ENCODE results near the gene MTARC2.

Gene MTARC2

DNA sequence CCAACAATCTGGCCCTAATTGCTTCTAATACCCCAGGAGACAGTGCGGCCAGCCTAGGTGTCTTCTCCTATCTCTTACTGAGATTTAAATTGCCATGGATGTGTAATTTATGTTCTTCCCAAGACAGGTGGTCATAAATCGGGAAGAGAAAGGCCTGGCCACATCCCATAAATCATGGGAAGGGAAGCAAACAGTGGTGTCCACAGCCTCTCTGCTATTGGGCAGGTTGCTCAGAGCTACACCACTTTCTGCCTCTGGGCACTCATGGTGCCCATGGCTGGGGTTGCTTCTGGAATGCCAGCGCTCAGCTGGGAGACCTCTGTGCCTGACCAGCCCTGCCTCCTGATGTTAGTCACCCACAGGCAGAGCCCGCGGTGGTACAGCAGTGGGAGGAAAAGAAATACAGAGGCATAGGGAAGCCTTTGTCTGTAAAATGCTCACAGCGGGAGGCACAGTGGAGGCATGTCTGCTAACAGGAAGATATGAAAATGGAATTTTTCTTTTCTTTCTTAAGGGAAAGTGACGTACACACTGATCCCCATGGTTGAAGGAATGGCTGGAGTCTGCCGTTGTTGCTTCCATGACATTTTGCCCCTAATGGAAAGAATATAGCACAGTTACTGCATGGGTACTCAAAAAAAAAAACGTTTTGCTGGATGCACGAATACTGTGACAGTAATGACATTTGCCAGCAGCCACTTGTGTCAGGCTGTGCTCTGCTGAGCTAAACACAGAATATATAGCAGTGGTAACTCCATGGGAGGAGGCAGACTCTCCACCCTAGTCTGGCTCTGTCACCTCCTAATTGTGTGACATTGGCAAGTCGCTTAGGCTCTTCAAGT, 60.4 kb downstream of the MTARC2 start:
- Histone ChIP-seq H3K4me3 (ENCODE audit: low read depth in 1 of 2, low read length in 2 of 2) (no peak overlapping the region), H3K36me3 (ENCODE audit: insufficient read depth, low read length) (no peaks in the 10 kb centered on the region)

DNA sequence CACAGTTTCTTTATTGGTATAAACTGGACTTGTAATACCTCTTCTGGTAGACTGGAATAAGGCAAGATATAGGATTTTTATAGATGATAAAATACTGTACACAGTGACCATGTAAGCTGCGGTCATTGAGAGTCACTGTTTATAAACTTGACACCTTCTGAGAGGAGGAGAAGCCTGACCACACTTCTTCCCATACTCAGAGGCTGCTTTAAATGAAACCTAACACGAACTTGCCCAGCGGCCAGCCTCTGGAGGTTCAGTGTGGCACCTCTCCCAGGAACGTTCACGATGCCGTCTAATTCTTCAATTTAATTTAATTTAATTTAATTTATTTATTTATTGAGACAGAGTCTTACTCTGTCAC, 61.0 kb downstream of the MTARC2 start:
- Histone ChIP-seq H3K27ac (ENCODE audit: low read depth, low read length) (peak overlapping the region; percentile 83), H3K4me3 (ENCODE audit: low read depth in 1 of 2, low read length in 2 of 2) (no peak overlapping the region), H3K27me3 (ENCODE audit: control insufficient read depth in 1 of 2, insufficient read depth in 2 of 2, low read length in 2 of 2) (no peaks in the 10 kb centered on the region), H3K9me3 (ENCODE audit: low read length) (no peaks in the 10 kb centered on the region), H3K9ac (ENCODE audit: low read length) (no peak overlapping the region), H3K4me1 (ENCODE audit: insufficient read depth, low read length) (peaks cover 54% of the 10 kb centered on the region), H3K36me3 (ENCODE audit: insufficient read depth, low read length) (no peaks in the 10 kb centered on the region)

More for the DNA sequence above, 60.4 kb downstream of the MTARC2 start:
- Histone ChIP-seq H3K27me3 (ENCODE audit: control insufficient read depth in 1 of 2, insufficient read depth in 2 of 2, low read length in 2 of 2) (no peaks in the 10 kb centered on the region), H3K9ac (ENCODE audit: low read length) (no peak overlapping the region), H3K4me1 (ENCODE audit: insufficient read depth, low read length) (peaks cover 55% of the 10 kb centered on the region), H3K9me3 (ENCODE audit: low read length) (no peaks in the 10 kb centered on the region), H3K27ac (ENCODE audit: low read depth, low read length) (peak overlapping the region; percentile 83)

DNA sequence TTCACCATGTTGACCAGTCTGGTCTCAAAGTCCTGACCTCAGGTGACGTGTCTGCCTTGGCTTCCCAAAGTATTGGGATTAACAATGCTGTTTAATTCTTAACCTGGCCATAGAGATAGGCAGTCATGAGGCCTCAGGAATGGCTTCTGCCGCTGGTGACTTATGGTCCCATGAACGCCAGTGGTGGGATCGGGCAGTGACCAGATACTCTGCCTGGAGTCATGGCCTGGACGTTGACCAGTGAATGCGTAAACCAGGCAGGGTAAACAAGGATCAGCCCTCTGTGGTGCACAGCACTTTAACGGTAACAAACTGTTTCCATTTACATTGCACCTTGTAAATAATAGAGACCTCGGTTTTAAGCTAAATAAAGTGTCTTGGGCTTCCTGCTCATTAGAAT, 61.6 kb downstream of the MTARC2 start:
- H3K27me3 ChIP-seq (ENCODE audit: control insufficient read depth in 1 of 2, insufficient read depth in 2 of 2, low read length in 2 of 2): no peaks in the 10 kb centered on the region
- H3K27ac ChIP-seq (ENCODE audit: low read depth, low read length): peak overlapping the region; percentile 49
- H3K9me3 ChIP-seq (ENCODE audit: low read length): no peaks in the 10 kb centered on the region
- no peaks in the 10 kb centered on the region for H3K36me3 ChIP-seq (ENCODE audit: insufficient read depth, low read length)
- peaks cover 54% of the 10 kb centered on the region for H3K4me1 ChIP-seq (ENCODE audit: insufficient read depth, low read length)
- H3K4me3 ChIP-seq (ENCODE audit: low read depth in 1 of 2, low read length in 2 of 2): no peak overlapping the region
- no peak overlapping the region for H3K9ac ChIP-seq (ENCODE audit: low read length)

DNA sequence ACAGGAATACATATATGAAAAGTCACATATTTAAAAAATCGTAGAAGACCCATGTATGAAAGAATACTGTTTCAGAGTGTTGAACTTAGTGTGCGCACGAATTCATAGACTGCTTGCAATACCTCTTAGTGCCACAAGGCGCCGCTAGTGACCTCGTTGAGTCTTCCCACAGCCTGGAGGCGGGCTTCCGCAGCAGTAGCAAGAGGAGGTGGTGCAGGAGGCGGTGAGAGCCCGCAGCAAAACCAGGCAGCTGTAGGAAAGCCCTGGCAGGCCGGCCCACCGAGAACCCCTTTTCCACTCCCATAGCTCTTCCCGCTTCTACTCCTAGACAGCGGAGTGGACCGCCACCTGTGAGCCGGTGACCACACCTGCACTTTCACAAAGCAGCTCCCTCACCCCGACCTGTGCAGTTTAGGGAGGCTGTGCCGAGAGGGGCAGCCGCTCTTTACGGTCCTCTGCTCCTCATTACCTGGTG, 62.1 kb downstream of the MTARC2 start:
- Histone ChIP-seq H3K27me3 (ENCODE audit: control insufficient read depth in 1 of 2, insufficient read depth in 2 of 2, low read length in 2 of 2) (no peaks in the 10 kb centered on the region), H3K9ac (ENCODE audit: low read length) (no peak overlapping the region), H3K36me3 (ENCODE audit: insufficient read depth, low read length) (no peaks in the 10 kb centered on the region), H3K9me3 (ENCODE audit: low read length) (no peaks in the 10 kb centered on the region), H3K4me1 (ENCODE audit: insufficient read depth, low read length) (peaks cover 57% of the 10 kb centered on the region), H3K4me3 (ENCODE audit: low read depth in 1 of 2, low read length in 2 of 2) (peak overlapping the region in 1 of 2 donors; percentile 46), H3K27ac (ENCODE audit: low read depth, low read length) (peak overlapping the region; percentile 49)

DNA sequence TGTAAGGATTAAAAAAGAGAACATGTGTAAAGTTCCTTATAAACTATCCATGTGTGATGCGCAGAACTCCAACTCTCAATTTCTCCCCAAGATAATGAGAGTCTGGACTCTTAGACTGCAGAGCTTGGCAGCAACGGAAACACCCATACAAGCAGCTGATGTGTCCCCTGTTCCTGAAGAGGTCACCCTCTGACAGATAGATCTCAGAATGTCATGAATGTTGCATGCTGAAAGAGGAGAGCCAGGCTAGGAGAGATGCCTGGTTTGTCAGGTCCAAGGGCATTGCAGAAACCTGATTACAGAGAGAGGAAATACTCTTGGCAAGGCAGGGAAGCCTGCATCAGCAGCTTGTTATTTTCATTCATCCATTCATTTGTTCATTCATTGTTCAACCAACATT, 62.8 kb downstream of the MTARC2 start:
- no peak overlapping the region for H3K27ac ChIP-seq (ENCODE audit: low read depth, low read length)
- no peaks in the 10 kb centered on the region for H3K36me3 ChIP-seq (ENCODE audit: insufficient read depth, low read length)
- no peaks in the 10 kb centered on the region for H3K27me3 ChIP-seq (ENCODE audit: control insufficient read depth in 1 of 2, insufficient read depth in 2 of 2, low read length in 2 of 2)
- peaks cover 65% of the 10 kb centered on the region for H3K4me1 ChIP-seq (ENCODE audit: insufficient read depth, low read length)
- H3K9ac ChIP-seq (ENCODE audit: low read length): no peak overlapping the region
- H3K4me3 ChIP-seq (ENCODE audit: low read depth in 1 of 2, low read length in 2 of 2): peak overlapping the region in 1 of 2 donors; percentile 46
- H3K9me3 ChIP-seq (ENCODE audit: low read length): no peaks in the 10 kb centered on the region

DNA sequence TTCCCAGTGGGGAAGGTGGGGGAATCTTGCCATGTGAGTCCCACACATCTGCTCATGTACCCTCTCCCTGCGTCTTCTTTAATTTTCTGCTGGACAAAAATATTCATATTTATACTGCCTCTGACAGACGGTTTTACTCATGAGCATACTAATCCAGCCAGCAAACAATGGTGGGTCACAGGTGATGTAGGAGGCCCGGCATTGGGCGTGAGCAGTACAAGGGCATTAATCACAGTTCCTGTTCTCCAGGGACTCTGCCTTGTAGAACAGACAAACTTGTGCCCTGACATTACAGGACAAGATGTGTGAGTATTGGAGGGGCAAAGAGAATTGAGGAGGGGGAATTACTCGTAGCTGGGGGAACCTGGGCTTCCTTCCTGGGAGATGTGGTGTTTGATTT, 63.6 kb downstream of the MTARC2 start:
- Histone ChIP-seq H3K9me3 (ENCODE audit: low read length) (no peaks in the 10 kb centered on the region), H3K4me3 (ENCODE audit: low read depth in 1 of 2, low read length in 2 of 2) (no peak overlapping the region), H3K27me3 (ENCODE audit: control insufficient read depth in 1 of 2, insufficient read depth in 2 of 2, low read length in 2 of 2) (no peaks in the 10 kb centered on the region), H3K4me1 (ENCODE audit: insufficient read depth, low read length) (peaks cover 72% of the 10 kb centered on the region), H3K27ac (ENCODE audit: low read depth, low read length) (no peak overlapping the region), H3K9ac (ENCODE audit: low read length) (no peak overlapping the region), H3K36me3 (ENCODE audit: insufficient read depth, low read length) (no peaks in the 10 kb centered on the region)

DNA sequence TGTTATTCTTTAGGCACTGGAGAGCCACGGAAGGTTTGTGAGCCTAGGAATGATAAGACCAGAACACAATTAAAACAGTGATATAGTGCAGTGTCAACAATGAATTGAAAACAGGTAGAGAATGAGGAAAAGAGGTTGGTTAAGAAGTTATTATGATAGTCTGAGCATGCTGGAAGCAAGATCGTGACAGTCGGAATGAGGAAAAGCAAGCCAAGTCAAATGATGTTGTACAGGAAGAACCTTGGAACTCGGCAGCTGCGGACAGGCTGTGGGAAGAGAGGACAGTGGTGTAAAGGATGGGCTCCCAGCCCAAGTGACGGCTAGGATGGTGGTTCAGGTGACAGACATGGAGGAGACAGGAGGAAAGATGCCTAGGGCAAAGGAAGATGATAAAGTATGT, 64.2 kb downstream of the MTARC2 start:
- H3K4me3 ChIP-seq (ENCODE audit: low read depth in 1 of 2, low read length in 2 of 2): no peak overlapping the region
- no peak overlapping the region for H3K9ac ChIP-seq (ENCODE audit: low read length)
- H3K27me3 ChIP-seq (ENCODE audit: control insufficient read depth in 1 of 2, insufficient read depth in 2 of 2, low read length in 2 of 2): no peaks in the 10 kb centered on the region
- no peak overlapping the region for H3K27ac ChIP-seq (ENCODE audit: low read depth, low read length)
- peaks cover 76% of the 10 kb centered on the region for H3K4me1 ChIP-seq (ENCODE audit: insufficient read depth, low read length)
- H3K9me3 ChIP-seq (ENCODE audit: low read length): no peaks in the 10 kb centered on the region
- no peaks in the 10 kb centered on the region for H3K36me3 ChIP-seq (ENCODE audit: insufficient read depth, low read length)

DNA sequence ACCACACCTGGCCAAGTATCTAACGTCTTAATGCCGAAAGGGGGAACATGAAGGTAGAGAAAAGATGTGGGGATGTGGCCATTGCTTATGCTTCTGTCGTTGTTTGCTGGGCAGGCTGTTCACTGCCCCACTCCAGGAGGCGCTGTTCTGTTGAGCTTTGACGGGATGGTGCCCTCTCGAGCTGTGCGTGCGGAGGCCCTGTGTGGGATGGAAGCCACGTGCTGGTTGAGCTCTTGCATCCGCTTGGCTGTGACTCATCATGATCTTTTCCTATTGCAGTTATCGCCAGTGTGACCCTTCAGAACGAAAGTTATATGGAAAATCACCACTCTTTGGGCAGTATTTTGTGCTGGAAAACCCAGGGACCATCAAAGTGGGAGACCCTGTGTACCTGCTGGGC, 64.9 kb downstream of the MTARC2 start:
- Histone ChIP-seq H3K4me1 (ENCODE audit: insufficient read depth, low read length) (peaks cover 78% of the 10 kb centered on the region), H3K27ac (ENCODE audit: low read depth, low read length) (no peak overlapping the region), H3K36me3 (ENCODE audit: insufficient read depth, low read length) (no peaks in the 10 kb centered on the region), H3K9ac (ENCODE audit: low read length) (no peak overlapping the region), H3K9me3 (ENCODE audit: low read length) (no peaks in the 10 kb centered on the region), H3K27me3 (ENCODE audit: control insufficient read depth in 1 of 2, insufficient read depth in 2 of 2, low read length in 2 of 2) (no peaks in the 10 kb centered on the region), H3K4me3 (ENCODE audit: low read depth in 1 of 2, low read length in 2 of 2) (no peak overlapping the region)

DNA sequence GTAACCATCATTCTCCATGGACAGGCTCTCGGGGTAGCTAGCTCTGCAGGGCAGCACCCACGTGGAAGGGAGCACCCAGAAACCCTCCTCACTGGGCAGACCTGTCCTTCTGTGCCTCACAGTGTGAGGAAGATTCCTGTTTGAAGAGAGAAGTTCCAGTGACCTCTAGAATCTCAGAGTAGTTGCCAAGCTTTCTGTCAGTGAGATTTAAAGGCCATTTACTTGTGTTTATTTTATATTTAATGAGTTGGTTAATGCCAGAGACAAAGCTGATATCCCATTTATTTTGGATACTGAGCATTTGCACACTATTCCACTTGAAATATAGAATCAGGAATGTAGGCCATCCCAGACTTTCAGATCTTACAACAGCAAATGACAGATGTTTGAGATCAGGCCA, 67.3 kb downstream of the MTARC2 start:
- H3K9ac ChIP-seq (ENCODE audit: low read length): no peak overlapping the region
- H3K27ac ChIP-seq (ENCODE audit: low read depth, low read length): peak overlapping the region; percentile 48
- H3K36me3 ChIP-seq (ENCODE audit: insufficient read depth, low read length): no peaks in the 10 kb centered on the region
- peaks cover 80% of the 10 kb centered on the region for H3K4me1 ChIP-seq (ENCODE audit: insufficient read depth, low read length)
- no peak overlapping the region for H3K4me3 ChIP-seq (ENCODE audit: low read depth in 1 of 2, low read length in 2 of 2)
- no peaks in the 10 kb centered on the region for H3K9me3 ChIP-seq (ENCODE audit: low read length)
- no peaks in the 10 kb centered on the region for H3K27me3 ChIP-seq (ENCODE audit: control insufficient read depth in 1 of 2, insufficient read depth in 2 of 2, low read length in 2 of 2)

DNA sequence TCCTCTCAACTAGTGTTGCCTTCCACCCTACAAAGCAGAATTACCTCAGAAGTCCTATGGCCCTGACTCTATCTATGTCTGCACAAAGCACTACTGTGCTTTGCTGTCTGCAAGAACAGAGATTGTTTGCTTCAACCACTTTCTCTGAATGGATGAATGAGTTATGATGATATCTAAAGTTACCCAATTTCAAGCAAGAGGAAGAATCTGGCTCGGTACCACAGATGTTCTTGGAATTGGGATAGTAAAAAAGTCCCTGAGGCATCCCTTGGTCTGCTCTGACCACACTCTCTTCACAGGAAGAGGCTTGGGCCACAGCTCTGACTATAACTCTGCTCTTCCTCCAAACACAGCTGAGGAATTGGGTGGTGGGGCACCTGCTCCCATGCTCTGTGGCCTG, 69.8 kb downstream of the MTARC2 start:
- H3K27ac ChIP-seq (ENCODE audit: low read depth, low read length): peak overlapping the region; percentile 94
- H3K9ac ChIP-seq (ENCODE audit: low read length): no peak overlapping the region

DNA sequence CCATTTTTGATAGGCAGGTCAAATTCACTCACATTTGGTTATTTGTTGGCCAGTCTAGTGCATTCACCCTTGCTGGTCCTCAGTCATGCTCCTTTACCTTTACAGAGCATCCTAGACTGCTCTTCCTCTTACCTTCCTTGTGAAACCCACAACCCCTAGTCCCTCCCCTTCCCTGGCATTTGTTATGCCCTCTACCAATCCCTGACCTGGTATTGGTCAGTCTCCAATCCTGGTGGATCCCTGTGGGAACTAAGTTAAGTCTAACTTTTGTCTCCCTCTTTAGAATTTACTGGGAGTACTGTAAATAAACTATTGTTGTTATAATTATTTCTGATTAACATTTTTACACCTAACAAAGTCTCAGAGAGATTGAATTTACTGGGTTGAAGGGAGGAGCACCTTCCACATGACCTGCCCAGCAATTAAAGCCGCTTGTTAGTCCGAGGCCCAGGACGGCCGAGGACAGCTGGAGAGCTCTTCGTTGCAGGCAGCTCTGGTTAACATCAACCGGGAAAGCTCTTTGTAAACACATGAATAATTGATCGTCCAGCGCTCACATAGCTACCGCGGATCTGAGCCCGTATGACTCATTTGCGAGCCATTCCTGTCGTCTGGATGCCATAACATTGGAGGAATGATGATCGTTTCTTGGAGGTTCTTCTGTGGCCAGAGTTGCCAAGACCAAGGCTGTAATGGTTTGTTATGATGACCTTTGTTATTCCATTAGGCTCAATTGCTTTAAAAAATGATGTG, 70.5 kb downstream of the MTARC2 start:
- Histone ChIP-seq H3K4me3 (ENCODE audit: low read depth in 1 of 2, low read length in 2 of 2) (no peak overlapping the region), H3K9ac (ENCODE audit: low read length) (no peak overlapping the region), H3K36me3 (ENCODE audit: insufficient read depth, low read length) (no peaks in the 10 kb centered on the region), H3K4me1 (ENCODE audit: insufficient read depth, low read length) (peaks cover 63% of the 10 kb centered on the region), H3K9me3 (ENCODE audit: low read length) (no peaks in the 10 kb centered on the region), H3K27ac (ENCODE audit: low read depth, low read length) (peak overlapping the region; percentile 94), H3K27me3 (ENCODE audit: control insufficient read depth in 1 of 2, insufficient read depth in 2 of 2, low read length in 2 of 2) (no peaks in the 10 kb centered on the region)

More for the DNA sequence above, 69.8 kb downstream of the MTARC2 start:
- Histone ChIP-seq H3K27me3 (ENCODE audit: control insufficient read depth in 1 of 2, insufficient read depth in 2 of 2, low read length in 2 of 2) (no peaks in the 10 kb centered on the region), H3K4me1 (ENCODE audit: insufficient read depth, low read length) (peaks cover 63% of the 10 kb centered on the region), H3K36me3 (ENCODE audit: insufficient read depth, low read length) (no peaks in the 10 kb centered on the region), H3K4me3 (ENCODE audit: low read depth in 1 of 2, low read length in 2 of 2) (no peak overlapping the region), H3K9me3 (ENCODE audit: low read length) (no peaks in the 10 kb centered on the region)

Data from muscle layer of colon (tissue), 2 donors.